Naive thymus-derived CD4-positive, alpha-beta T cell (primary cell): ENCODE measurements around the gene POLN. TPM values are rescaled to one million over a fixed set of nuclear protein-coding genes. Genes with fewer than 3 reads are reported as not detected.

Source experiments
- ATAC-seq: fragments of 150-1000 bp; cut with Tn5 transposase; 2 replicates; pipeline ENCODE4 v1.10.0; 2021; ENCODE audit warnings: mild to moderate bottlenecking, moderate library complexity
- CTCF ChIA-PET: fragments of 350-600 bp; sonication (Branson Sonifier 250); formaldehyde crosslinking; loops from one replicate; lab custom pipeline; 2021; ENCODE audit warnings: antibody characterized with exemption; lab: Charles Lee
- POLR2A ChIA-PET: fragments of 350-600 bp; sonication (Branson Sonifier 250); formaldehyde crosslinking; loops from one replicate; lab custom pipeline; 2021; ENCODE audit warnings: antibody characterized with exemption, inconsistent platforms; lab: Charles Lee
- DNase-seq, 9 donors: peaks; one replicate each; pipeline versions ENCODE4 v3.0.0 to v3.0.0-alpha.2; 2020 to 2022; ENCODE audit warnings: mixed read lengths in 1 of 9
- H3K27ac ChIP-seq: one replicate; pipeline ENCODE4 v1.7.0; 2013; ENCODE audit warnings: mild to moderate bottlenecking, low read depth, low read length, moderate library complexity
- H3K27me3 ChIP-seq, 2 donors: one replicate each; pipeline ENCODE4 v1.7.0; 2013; ENCODE audit warnings: low read length in 2 of 2, mild to moderate bottlenecking in 2 of 2, moderate library complexity in 2 of 2; ENCODE audit not compliant: control insufficient read depth in 2 of 2, insufficient read depth in 2 of 2
- H3K36me3 ChIP-seq, 3 experiments: 1 replicate in 2 of 3; 2 replicates in 1 of 3; pipeline ENCODE4 v1.7.0; 2013; ENCODE audit warnings: low read length in 3 of 3, mild to moderate bottlenecking in 3 of 3, moderate library complexity in 1 of 3; ENCODE audit not compliant: insufficient read depth in 3 of 3, control insufficient read depth in 2 of 3
- H3K4me1 ChIP-seq, 2 donors: one replicate each; pipeline ENCODE4 v1.7.0; 2013; ENCODE audit warnings: low read length in 2 of 2, mild to moderate bottlenecking in 2 of 2, moderate library complexity in 1 of 2; ENCODE audit not compliant: control insufficient read depth in 2 of 2, insufficient read depth in 2 of 2
- H3K4me3 ChIP-seq: 2 replicates; pipeline ENCODE4 v1.7.0; 2013; ENCODE audit warnings: mild to moderate bottlenecking, low read length
- H3K9me3 ChIP-seq, 3 experiments: 1 replicate in 2 of 3; 2 replicates in 1 of 3; pipeline ENCODE4 v1.7.0; 2013; ENCODE audit warnings: low read length in 3 of 3; ENCODE audit not compliant: control insufficient read depth in 2 of 3
- H3K27ac Mint-ChIP-seq, 9 donors: one replicate each; pipeline ENCODE4 v1.8.0; 2020 to 2022; ENCODE audit warnings: mixed read lengths in 9 of 9, mild to moderate bottlenecking in 8 of 9, moderate library complexity in 5 of 9, inconsistent platforms in 2 of 9
- H3K27me3 Mint-ChIP-seq, 5 donors: one replicate each; pipeline ENCODE4 v1.8.0; 2021 to 2022; ENCODE audit warnings: mixed read lengths in 5 of 5, mild to moderate bottlenecking in 1 of 5
- H3K36me3 Mint-ChIP-seq, 5 donors: one replicate each; pipeline ENCODE4 v1.8.0; 2020 to 2022; ENCODE audit warnings: mixed read lengths in 5 of 5, mild to moderate bottlenecking in 3 of 5, inconsistent platforms in 1 of 5
- H3K4me1 Mint-ChIP-seq, 7 donors: one replicate each; pipeline ENCODE4 v1.8.0; 2020 to 2022; ENCODE audit warnings: mixed read lengths in 7 of 7, mild to moderate bottlenecking in 3 of 7, inconsistent platforms in 1 of 7
- H3K4me3 Mint-ChIP-seq, 10 donors: one replicate each; pipeline ENCODE4 v1.8.0; 2020 to 2022; ENCODE audit warnings: mild to moderate bottlenecking in 10 of 10, mixed read lengths in 10 of 10, moderate library complexity in 6 of 10, inconsistent platforms in 2 of 10
- H3K9me3 Mint-ChIP-seq, 11 donors: one replicate each; pipeline ENCODE4 v1.8.0; 2020 to 2022; ENCODE audit warnings: mixed read lengths in 11 of 11, mild to moderate bottlenecking in 4 of 11, inconsistent platforms in 1 of 11, moderate library complexity in 1 of 11
- intact Hi-C, 2 donors: fragments of 100-400 bp; cut with micrococcal nuclease; formaldehyde crosslinking; loops; one replicate each; pipeline ENCODE4 v1.15.1; 2023
- polyA plus RNA-seq, 2 donors: library from polyadenylated mRNA; unstranded; fragments of 300-500 nt; fragmentation: Illumina TruSeq; gene quantifications; one replicate each; pipeline ENCODE4 v1.2.3, GENCODE V29; 2021
- total RNA-seq, 6 experiments: library from RNA in 5 of 6; stranded (reverse) in 5 of 6; gene quantifications; 1 replicate in 5 of 6; 2 replicates in 1 of 6; pipeline ENCODE4 v1.2.3 and lab custom pipeline; 2021 to 2026

The POLN gene
- total and polyA plus RNA-seq, 7 experiments from 2014 or later: 0.17 to 5.4 (median 2.9) TPM

DNA sequence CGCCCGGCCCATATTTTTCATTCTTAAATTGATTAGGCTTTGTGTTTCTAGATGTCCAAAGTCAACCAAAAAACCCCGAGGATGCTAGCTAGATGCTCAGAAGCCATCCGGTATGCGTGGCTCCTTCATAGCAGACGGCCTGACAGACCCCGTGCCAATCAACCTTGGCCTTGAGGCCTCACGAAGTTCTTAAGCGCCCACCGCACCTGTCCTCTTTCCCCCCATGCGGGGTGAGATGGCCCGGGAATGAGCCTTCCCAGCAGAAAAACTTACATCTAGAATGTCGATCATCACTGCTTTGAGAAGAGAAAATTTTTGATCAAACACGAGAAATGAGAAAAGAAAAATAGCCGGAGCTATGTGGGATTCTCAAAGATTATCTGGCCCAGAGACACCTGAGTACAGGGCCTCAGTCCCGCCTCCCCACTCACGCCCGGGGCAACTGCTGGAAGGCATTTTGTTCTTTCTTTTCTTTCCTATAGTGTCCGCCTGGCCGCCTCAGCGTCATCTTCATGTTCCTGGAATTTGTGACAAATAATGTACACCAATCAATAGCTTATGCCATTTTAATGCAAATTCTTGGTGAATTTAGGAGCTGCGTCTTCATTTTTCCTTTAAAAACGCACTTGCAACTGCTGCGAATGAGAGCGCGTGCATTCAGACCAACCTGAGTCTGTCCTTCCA lies 184.4 kb downstream of the POLN start:
- Mint-ChIP-seq H3K27ac (no peak overlapping the region), H3K4me3 (peak overlapping the region; percentile 58 to 86 (median 70)), H3K9me3 (no peaks in the 10 kb centered on the region), H3K27me3 (peaks cover 29 to 51% (median 33%) of the 10 kb centered on the region in 5 donors), H3K36me3 (peaks cover 0 to 4% (median 1%) of the 10 kb centered on the region in 5 donors), H3K4me1 (peaks cover 0 to 6% (median 0%) of the 10 kb centered on the region in 7 donors)
- Histone ChIP-seq H3K27ac (no peak overlapping the region), H3K9me3 (no peaks in the 10 kb centered on the region), H3K4me3 (no peak overlapping the region), H3K27me3 (peaks cover 0 to 3% of the 10 kb centered on the region in 2 donors), H3K36me3 (no peaks in the 10 kb centered on the region), H3K4me1 (no peaks in the 10 kb centered on the region)
- no peak for DNase-seq
- ATAC-seq: no peak
- ChIA-PET CTCF (no interaction called here), POLR2A (no interaction called here)
- intact Hi-C loops: loop anchor here (1.0 to 5.0 kb wide), 2 partner anchors 47 to 115 kb away; no protein-coding TSS in a partner anchor

- Histone ChIP-seq H3K36me3 (no peaks in the 10 kb centered on the region), H3K4me3 (no peak overlapping the region), H3K4me1 (no peaks in the 10 kb centered on the region), H3K27ac (no peak overlapping the region), H3K9me3 (no peaks in the 10 kb centered on the region), H3K27me3 (peaks cover 0 to 3% of the 10 kb centered on the region in 2 donors)
- no peak overlapping the region for H3K27ac Mint-ChIP-seq
- intact Hi-C loops: no loop called here
- ChIA-PET POLR2A (no interaction called here), CTCF (no interaction called here)
- ATAC-seq (no peak), DNase-seq (no peak)
- peaks cover 0 to 4% (median 1%) of the 10 kb centered on the region in 5 donors for H3K36me3 Mint-ChIP-seq
- H3K4me3 Mint-ChIP-seq: no peak overlapping the region
- H3K27me3 Mint-ChIP-seq: peaks cover 38 to 62% (median 42%) of the 10 kb centered on the region in 5 donors
- H3K9me3 Mint-ChIP-seq: no peaks in the 10 kb centered on the region
- H3K4me1 Mint-ChIP-seq: peaks cover 0 to 6% (median 0%) of the 10 kb centered on the region in 7 donors
Observed at GRCh38 chr4:2054217-2054616, 187.7 kb downstream of the POLN start.

DNA sequence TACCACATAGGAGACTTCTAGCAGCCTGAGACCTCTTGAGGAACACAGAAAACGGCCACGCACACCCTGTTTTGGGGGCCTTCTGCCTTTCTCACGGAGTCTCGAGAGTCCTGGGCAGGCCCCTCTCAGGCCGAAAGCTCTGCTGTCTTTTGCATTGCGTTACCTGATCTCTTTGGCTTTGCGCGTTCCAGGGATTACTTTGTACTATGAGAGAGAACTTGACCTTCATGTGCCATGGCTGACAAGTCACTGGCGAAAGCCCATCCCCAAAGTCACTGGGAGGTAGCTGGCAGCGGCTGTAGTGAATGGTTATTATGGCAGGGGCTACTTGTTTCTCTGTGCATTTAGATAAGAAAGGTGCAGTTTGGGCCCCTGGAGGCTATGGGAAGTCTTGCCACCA lies 190.8 kb downstream of the POLN start:
- H3K36me3 ChIP-seq: no peaks in the 10 kb centered on the region
- H3K4me3 ChIP-seq: no peak overlapping the region
- no peak overlapping the region for H3K27ac Mint-ChIP-seq
- ChIA-PET CTCF (no interaction called here), POLR2A (interaction anchor here (0.6 kb wide), 1 partner anchor 312 kb away, joined by 5 read pairs; no protein-coding TSS in a partner anchor)
- H3K36me3 Mint-ChIP-seq: peaks cover 0 to 4% (median 1%) of the 10 kb centered on the region in 5 donors
- H3K4me1 Mint-ChIP-seq: peaks cover 0 to 2% (median 0%) of the 10 kb centered on the region in 7 donors
- intact Hi-C loops: no loop called here
- no peaks in the 10 kb centered on the region for H3K4me1 ChIP-seq
- no peaks in the 10 kb centered on the region for H3K9me3 Mint-ChIP-seq
- DNase-seq (no peak), ATAC-seq (no peak)
- no peak overlapping the region for H3K27ac ChIP-seq
- no peak overlapping the region for H3K4me3 Mint-ChIP-seq
- H3K9me3 ChIP-seq: no peaks in the 10 kb centered on the region
- H3K27me3 ChIP-seq: no peaks in the 10 kb centered on the region
- peaks cover 26 to 46% (median 30%) of the 10 kb centered on the region in 5 donors for H3K27me3 Mint-ChIP-seq

- no peaks in the 10 kb centered on the region for H3K36me3 ChIP-seq
- no peaks in the 10 kb centered on the region for H3K4me1 ChIP-seq
- H3K27me3 Mint-ChIP-seq: peaks cover 20 to 40% (median 33%) of the 10 kb centered on the region in 5 donors
- intact Hi-C loops: no loop called here
- DNase-seq (no peak), ATAC-seq (no peak)
- CTCF ChIA-PET: no interaction called here
- no peak overlapping the region for H3K27ac Mint-ChIP-seq
- no peak overlapping the region for H3K4me3 ChIP-seq
- H3K36me3 Mint-ChIP-seq: peaks cover 0 to 4% (median 1%) of the 10 kb centered on the region in 5 donors
- peaks cover 0 to 2% (median 0%) of the 10 kb centered on the region in 11 donors for H3K9me3 Mint-ChIP-seq
- POLR2A ChIA-PET: no interaction called here
- no peaks in the 10 kb centered on the region for H3K27me3 ChIP-seq
- H3K27ac ChIP-seq: no peak overlapping the region
- no peak overlapping the region for H3K4me3 Mint-ChIP-seq
- H3K4me1 Mint-ChIP-seq: peaks cover 0 to 2% (median 0%) of the 10 kb centered on the region in 7 donors
- H3K9me3 ChIP-seq: no peaks in the 10 kb centered on the region
Observed at GRCh38 chr4:2049811-2050210, 192.1 kb downstream of the POLN start.

DNA sequence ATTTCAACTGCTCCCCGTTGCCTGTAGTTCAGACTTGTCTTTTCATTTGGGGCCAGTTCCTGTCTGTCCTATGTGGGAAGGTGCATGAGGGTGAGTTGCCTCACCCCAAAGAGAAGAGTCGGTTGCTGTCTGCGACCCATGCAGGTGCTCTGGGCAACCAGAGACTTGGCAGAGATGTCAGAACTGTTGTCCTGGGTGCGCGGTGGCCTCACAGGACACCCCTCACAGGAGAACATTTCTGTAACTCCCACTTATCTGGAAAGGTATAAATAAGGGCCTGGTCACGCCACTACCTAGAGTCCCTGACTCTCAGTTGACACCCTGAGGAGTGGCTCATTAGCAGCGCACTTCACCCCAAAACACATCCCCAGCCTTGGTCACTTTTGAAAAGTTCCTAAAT lies 192.5 kb downstream of the POLN start:
- POLR2A ChIA-PET: no interaction called here
- peak overlapping the region in 1 of 9 donors; percentile 18 for H3K27ac Mint-ChIP-seq
- H3K4me3 ChIP-seq: no peak overlapping the region

GRCh38 chr4:2048831-2049230 lies 193.1 kb downstream of the POLN start:
- no peak overlapping the region for H3K27ac Mint-ChIP-seq
- no peaks in the 10 kb centered on the region for H3K4me1 ChIP-seq
- DNase-seq (no peak), ATAC-seq (no peak)
- peaks cover 0 to under 1% (median 0%) of the 10 kb centered on the region in 5 donors for H3K36me3 Mint-ChIP-seq
- ChIA-PET POLR2A (no interaction called here), CTCF (interaction anchor here (0.6 kb wide), 1 partner anchor 14 kb away, joined by 3 read pairs; no protein-coding TSS in a partner anchor)
- H3K27me3 Mint-ChIP-seq: peaks cover 15 to 35% (median 27%) of the 10 kb centered on the region in 5 donors
- H3K4me1 Mint-ChIP-seq: no peaks in the 10 kb centered on the region
- no peaks in the 10 kb centered on the region for H3K27me3 ChIP-seq
- no peak overlapping the region for H3K27ac ChIP-seq
- H3K4me3 ChIP-seq: no peak overlapping the region
- intact Hi-C loops: no loop called here
- H3K9me3 ChIP-seq: no peaks in the 10 kb centered on the region
- no peaks in the 10 kb centered on the region for H3K36me3 ChIP-seq
- peaks cover 0 to 2% (median 0%) of the 10 kb centered on the region in 11 donors for H3K9me3 Mint-ChIP-seq
- H3K4me3 Mint-ChIP-seq: no peak overlapping the region

More for the DNA sequence above, 192.5 kb downstream of the POLN start:
- H3K4me1 Mint-ChIP-seq: peaks cover 0 to 2% (median 0%) of the 10 kb centered on the region in 7 donors
- no peak for DNase-seq
- H3K9me3 ChIP-seq: no peaks in the 10 kb centered on the region
- H3K4me3 Mint-ChIP-seq: no peak overlapping the region
- H3K27me3 ChIP-seq: no peaks in the 10 kb centered on the region
- ATAC-seq: no peak
- peaks cover 0 to 2% (median 0%) of the 10 kb centered on the region in 11 donors for H3K9me3 Mint-ChIP-seq
- H3K27me3 Mint-ChIP-seq: peaks cover 20 to 40% (median 33%) of the 10 kb centered on the region in 5 donors
- CTCF ChIA-PET: no interaction called here
- H3K36me3 Mint-ChIP-seq: peaks cover 0 to 4% (median 1%) of the 10 kb centered on the region in 5 donors
- no peaks in the 10 kb centered on the region for H3K4me1 ChIP-seq
- no peak overlapping the region for H3K27ac ChIP-seq
- intact Hi-C loops: no loop called here
- H3K36me3 ChIP-seq: no peaks in the 10 kb centered on the region
